Esophagus mucosa (tissue), 1 donor: ENCODE results near the gene TBC1D8. TPM values are rescaled to one million over a fixed set of nuclear protein-coding genes. Genes with fewer than 3 reads are reported as not detected.

ENCODE experiments used
- ATAC-seq: fragments of 200-7000 bp; cut with Tn5 transposase; one replicate; pipeline ENCODE4 v1.9.1; 2020
- total RNA-seq: library from RNA; stranded (reverse); gene quantifications from one replicate; pipeline ENCODE4 v1.2.4, GENCODE V29; 2023
- donor health status: DM: yes; HTN: yes; CAD: no.

TBC1D8 gene
- total RNA-seq, 1 donor from 2014 or later = 17.8 TPM

DNA sequence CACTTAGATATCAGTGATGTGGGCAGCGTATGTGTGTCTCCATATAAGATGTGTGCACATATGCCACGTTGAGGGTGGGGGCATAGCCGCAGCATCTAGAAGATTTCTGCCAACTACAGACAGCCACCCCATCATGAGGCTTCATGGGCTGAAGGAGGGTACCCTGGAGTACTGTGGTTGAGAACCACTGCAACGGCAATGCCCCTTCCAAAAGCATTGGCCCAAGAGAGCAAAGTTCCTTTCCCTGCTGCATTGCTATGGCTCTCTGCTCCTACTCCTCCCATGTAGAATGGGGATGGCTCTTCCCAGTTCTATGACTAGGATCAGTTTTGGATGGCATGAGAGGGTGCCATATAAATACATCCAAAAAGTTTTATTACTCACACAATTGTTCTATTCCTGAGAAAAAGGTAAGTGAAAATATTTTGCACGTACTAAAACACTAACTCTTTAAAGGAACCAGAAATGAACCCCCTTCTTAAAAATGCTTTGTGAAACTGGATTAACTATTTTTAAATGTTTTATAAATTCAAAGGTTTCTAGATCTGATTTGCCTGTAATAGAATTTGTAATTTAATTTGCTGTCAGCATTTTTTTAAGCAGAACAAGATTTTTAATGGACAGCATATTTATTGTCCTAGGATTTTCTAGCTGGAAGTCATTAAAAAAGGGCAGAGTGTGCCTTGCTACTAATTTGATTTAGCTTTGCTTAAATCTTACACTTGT, 153.5 kb downstream of the TBC1D8 start:
- no peak for ATAC-seq

DNA sequence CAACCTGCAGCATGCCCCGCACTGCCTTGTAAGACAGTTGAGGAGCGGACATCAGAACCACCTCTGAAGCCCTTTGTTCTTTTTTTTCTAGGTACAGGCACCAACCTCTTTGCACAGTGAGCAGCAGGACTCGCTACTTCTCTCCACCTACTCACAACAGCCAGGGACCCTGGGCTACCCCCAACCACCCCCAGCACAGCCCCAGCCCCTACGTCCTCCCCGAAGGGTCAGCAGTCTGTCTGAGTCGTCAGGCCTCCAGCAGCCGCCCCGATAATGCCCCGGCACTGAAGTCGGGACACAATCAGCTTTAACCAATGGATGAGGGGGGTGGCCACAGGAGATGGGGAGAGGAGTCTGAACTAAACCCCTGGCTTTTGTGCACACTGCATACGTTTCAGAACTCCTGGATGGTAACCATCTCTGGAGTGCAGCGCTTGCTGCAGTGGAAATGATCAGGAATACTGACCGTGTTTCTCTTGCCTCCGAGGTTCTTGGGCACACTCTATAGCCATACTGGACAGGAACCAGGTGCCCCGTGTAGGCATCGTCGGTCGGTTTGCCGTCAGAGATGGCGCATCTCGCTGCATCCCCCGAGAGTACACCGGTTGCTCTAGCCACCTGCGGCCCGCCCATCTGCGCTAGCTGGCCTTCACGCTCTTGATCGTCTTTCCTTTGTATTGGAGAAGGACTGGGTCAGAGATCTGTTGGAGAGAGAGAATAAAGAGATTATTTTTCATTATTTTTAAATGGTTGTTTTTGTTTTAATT, 155.7 kb downstream of the TBC1D8 start:
- ATAC-seq = peak; percentile 14

DNA sequence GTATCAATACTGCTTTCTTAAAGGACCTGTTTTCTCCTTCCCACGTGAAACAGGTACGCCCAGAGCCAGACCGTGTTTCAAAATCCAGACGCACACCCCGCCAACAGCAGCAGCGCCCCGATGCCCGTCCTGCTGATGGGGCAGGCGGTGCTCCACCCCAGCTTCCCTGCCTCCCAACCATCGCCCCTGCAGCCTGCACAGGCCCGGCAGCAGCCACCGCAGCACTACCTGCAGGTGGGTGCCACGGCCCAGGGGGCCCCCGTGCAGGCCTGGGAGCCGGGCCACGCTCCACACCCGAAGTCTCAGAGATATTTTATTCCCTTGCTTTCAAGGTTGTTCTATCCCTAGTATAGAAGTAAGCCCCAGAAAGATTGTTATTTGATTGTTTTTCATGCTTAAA, 157.9 kb downstream of the TBC1D8 start:
- no peak for ATAC-seq

DNA sequence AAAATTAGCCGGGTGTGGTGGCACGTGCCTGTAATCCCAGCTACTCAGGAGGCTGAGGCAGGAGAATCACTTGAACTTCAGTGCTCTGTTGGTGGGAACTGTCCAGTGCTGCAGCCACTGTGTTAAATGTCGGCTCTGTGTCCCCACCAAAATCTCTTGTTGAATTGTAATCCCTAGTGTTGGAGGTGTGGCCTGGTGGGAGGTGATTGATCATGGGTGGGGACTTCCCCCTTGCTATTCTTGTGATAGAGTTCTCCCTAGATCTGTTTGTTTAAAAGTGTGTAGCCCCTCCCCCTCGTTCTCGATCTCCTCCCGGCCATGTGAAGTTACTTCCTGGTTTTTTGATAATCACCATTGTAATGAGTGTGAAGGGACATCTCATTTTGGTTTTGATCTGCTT, 158.9 kb downstream of the TBC1D8 start:
- ATAC-seq = no peak

DNA sequence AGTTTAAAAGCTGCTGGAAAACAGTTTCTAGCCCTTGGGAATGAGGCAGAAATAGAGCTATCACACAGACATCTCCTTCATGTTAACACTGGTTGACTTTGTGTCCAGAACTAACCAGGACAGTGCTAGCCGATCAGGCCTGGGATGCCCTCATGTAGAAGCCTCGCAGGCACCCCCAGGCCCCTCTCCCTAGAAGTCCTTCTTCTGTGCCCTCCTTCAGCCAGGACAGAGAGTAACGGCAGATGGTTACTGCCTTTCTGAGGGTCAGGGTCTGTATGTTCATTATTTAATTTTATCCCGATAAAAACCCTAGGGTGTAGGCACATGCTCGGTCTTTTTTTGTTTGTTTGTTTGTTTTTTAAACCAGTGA, 159.8 kb downstream of the TBC1D8 start:
- ATAC-seq = no peak

DNA sequence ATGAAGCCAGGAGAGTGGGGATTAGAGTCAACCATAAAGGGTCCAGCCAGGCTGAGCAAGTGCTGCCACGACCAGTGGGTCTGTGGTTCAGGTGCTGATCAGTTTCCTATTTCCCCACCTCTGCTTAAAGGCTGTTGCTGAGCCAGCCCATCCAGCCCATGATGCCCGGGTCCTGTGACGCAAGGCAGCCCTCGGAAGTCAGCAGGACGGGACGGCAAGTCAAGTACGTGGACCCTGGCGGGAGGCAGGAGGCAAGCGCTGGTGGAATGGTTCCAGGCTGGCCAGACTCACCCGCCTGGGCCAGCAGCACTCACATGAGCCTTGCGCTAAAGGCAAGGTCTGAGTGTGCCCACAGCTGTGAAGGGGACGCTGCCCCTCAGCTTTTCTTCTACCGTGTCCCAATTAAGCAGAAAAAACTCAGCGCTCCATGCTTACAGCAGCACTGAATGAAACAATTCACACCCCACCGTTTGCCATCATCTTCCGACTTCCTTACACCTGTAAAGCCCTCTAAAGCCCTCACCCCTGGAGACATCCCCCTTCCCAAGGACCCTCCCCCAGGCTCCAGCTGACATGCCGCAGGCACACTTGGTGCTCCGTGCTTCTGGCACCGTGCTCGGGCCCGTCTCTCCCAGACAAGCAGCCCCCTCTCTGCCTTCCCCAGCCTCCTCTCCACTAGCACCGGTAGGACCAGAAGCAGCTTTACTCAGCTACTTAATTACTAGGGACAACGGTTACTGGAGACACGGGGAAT, 160.4 kb downstream of the TBC1D8 start:
- no peak for ATAC-seq

DNA sequence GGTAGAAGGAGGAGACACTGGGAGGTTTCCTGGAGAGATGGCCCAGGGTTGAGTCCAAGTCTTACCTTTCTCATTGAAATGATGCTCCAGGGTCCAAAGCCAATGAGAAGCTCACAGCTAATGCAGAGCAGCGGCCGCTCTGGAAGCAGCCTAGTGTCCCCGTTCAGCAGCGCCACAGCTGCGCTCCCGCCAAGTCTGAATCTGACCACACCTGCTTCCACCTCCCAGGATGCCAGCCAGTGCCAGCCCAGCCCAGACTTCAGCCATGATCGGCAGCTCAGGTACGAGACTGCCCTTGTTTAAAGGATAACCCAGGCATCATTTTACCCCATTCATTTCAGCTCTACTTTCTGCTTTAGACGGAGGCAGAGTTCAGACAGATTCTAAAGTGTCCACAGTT, 161.0 kb downstream of the TBC1D8 start:
- no peak for ATAC-seq

DNA sequence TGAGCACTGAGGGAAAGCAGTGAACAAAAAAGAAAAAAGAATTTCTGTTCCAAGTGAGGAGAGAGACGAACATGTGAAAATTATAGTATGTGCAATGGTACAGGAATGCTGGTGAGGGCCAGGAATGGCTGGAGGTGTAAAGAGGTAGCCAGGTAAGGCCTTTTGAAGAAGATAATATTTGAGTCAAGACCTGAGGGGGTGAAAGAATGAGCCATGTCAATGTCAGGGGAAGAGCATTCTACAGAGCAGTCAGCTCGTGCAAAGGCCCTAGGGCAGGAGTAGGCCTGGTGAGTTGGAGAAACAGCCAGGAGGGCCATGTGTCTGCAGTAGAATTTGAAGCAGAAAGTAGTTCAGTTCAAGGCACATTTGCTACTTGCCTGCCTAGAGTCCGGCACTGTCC, 161.5 kb downstream of the TBC1D8 start:
- no peak for ATAC-seq

DNA sequence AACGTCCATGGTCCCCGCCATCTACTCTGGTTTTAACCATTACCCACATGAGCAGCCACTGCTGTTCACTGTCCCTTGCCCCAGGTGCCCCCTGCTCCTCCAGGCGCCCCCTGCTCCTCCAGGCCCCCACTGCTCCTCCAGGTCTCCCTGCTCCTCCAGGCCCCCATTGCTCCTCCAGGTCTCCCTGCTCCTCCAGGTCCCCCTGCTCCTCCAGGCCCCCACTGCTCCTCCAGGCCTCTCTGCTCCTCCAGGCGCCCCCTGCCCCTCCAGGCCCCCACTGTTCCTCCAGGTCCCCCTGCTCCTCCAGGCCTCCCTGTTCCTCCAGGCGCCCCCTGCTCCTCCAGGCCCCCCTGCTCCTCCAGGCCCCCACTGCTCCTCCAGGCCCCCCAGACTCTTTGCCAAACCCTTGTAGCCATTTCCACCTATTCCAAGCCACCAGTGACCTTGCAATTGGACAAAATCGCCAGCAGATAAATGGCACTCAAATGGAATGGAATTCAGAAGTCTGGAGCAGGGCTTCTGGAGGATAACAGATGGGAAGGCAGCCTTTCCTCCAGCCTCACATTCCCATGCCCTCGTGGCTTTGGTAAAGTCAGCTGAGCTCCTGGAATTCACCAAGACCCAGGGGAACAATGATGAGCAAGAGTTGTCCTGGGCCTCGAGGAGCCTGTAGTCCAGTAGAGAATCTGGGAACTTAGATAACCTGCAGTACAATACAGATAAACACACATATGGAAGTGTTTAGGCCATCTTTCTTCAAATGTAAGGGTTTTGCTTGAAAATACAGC, 162.4 kb downstream of the TBC1D8 start:
- no peak for ATAC-seq

DNA sequence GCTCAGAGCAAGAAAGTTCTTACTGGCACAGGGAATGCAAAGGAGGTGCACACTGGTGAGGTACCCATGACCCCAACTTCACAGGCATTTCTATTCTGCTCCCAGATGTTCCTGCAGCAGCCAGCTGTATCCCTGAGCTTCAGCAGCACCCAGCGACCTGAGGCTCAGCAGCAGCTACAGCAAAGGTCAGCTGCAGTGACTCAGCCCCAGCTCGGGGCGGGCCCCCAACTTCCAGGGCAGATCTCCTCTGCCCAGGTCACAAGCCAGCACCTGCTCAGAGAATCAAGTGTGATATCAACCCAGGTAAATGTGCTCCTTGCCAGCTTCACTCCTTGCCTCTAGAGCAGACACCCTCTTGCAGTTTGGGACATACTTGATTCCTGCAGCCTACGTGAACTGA, 163.2 kb downstream of the TBC1D8 start:
- peak; percentile 45 for ATAC-seq

DNA sequence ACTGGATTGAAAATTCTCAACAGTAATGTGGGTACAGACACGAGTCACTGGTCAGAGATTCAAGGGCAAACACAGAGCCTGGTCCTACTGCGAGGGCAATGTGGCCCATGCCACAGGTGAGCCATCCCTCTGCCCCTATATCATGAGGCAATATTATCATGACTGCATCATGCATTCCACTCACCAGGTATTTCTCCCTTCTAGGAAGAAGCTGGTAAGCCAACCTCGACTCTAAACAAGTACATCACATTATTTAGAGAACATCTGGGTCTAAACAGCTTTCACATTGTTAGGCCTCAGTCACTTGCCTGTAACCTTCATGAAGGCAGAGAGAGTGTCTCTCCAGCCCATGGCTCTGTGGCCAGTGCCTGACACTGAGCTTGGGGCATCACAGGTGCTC, 163.6 kb downstream of the TBC1D8 start:
- no peak for ATAC-seq

DNA sequence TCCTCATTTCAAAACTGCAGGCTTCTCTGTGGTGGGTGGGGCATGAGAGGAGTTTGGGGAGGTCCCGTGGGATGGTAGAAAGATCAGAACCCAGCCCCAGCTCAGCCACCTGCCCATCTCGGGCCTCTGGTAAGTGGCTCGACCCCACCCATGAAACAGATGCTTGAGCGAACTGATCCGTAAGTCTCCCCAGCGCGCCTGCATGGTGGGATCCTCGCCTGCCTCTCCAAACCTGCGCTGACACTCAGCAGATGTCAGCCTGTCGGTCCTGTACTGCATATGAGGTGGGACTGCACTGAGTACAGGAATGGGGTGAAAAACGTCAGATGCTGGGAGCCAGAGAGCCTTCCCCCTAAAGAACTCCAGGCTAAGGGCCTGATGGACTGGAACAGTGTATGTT, 165.0 kb downstream of the TBC1D8 start:
- no peak for ATAC-seq

DNA sequence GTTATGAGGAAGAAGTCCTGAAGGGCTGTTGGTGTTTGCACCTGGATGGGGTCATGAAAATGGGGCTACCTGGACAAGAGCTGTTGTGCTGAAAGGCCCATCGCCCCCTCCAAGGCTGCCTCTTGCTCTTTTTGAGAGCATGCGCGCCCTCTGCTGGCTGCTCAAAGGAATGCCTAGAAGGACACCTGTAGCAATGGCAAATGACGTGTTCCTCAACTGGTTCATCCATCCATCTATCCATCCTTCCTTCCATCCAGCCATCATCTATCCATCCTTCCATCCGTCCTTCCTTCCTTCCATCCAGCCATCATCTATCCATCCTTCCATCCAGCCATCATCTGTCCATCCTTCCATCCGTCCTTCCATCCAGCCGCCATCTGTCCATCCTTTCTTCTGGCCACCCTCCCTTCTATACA, 166.3 kb downstream of the TBC1D8 start:
- peak; percentile 54 for ATAC-seq

DNA sequence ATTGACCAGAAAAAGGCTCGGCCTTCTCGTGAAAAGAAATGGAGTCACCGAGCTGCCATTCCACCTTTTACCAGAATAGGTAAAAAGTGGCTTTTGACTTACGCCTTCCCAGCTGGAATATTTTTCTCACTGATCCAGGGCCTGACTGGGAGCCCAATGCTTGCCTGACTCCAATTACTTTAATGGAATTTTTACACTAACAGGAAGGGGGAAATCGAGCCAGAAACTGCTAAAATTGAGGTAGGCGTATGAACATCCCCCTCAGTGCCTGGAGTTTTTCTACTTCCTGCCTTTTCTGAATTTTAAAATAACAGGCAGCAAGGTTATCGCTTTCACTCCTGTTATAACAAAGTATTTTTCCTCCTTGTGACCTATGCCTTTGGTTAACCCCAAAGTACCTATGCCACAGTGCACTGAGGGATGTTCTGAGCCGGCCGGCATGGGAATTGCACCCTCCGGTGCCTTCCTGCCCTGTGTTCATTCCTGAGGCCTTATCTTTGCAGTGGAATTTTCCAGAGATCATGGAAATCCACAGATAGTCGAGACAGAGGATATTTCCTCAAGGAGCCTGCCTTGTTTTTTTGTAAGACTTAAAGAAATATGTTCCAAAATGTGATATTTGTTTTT, 167.4 kb downstream of the TBC1D8 start:
- ATAC-seq = no peak

DNA sequence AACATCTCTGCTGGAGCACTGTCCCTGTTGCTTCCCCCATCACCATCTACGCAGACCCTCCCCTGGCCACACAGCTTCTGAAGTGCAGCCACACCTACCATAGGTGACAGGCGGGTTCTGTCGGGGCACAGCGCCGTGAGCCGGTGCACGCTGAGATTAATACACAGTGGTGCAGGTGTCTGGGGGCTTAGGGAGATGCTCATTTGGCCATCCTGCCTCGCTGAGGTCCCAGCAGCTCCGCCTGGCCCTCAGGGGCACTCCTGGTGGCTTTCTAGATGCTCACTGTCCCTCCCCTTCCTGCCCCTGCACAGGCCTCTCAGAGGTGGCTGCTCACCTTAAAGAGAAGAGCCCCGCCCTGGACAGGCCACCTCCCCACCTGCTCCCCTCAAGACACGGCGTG, 168.0 kb downstream of the TBC1D8 start:
- ATAC-seq = no peak

DNA sequence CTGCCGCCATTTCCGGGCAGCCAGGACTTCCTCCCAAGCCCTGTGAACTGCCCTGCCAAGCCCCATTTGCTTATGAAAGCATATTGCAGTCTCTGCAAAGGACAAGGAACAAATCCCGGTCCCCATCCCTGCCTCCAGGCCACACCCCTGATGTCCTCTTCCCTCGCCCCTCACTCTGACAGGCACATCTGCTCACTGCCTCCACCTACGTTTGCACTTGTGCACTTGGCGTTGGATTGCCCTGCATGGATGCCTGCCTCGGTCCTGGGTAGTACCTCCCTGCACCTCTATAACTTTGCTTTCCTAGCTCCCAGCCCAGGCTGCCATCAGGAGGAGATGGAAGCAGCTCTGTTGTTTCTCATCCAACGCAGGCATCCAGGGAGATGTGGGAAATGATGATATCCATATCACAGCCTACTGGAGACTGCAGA, 168.7 kb downstream of the TBC1D8 start:
- ATAC-seq = peak; percentile 17

DNA sequence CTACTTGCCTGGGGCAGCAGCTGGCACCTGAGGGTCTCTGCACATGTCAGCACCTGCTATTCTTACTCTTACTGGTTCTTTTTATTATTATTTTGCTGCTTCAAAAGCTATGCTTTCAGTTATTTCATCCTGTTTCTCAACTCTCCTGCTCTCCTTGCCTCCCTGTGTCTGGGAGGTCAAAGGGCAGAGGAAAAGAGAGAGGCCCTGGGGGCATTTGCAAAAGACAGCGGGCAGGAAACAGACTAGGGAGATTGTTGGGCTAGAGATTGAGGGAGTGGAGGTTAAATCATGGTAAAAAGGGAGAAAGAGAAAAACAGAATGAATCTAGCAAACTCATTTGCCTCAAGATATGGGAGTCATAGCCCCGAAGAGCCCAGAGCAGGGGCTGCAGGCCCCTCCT, 170.2 kb downstream of the TBC1D8 start:
- ATAC-seq = no peak

DNA sequence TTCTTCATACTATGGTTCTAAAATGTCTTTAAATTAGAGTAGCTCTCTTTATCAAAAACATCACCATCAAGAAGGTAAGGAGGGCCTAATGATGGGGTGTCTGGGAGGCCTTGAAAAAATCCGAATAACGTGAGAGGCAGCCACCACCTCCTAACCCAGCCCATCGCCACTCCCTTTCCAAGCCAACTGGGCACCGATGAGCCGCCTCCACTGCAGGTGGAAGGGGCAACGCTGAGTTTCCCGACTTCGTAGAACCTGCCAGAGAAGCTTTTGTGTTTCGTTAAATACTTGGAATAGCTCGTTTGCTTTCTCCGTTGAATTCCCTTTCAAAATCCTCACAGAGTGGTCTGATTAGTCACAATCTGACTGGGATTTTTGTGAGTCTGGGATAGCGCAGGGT, 171.1 kb downstream of the TBC1D8 start:
- no peak for ATAC-seq

DNA sequence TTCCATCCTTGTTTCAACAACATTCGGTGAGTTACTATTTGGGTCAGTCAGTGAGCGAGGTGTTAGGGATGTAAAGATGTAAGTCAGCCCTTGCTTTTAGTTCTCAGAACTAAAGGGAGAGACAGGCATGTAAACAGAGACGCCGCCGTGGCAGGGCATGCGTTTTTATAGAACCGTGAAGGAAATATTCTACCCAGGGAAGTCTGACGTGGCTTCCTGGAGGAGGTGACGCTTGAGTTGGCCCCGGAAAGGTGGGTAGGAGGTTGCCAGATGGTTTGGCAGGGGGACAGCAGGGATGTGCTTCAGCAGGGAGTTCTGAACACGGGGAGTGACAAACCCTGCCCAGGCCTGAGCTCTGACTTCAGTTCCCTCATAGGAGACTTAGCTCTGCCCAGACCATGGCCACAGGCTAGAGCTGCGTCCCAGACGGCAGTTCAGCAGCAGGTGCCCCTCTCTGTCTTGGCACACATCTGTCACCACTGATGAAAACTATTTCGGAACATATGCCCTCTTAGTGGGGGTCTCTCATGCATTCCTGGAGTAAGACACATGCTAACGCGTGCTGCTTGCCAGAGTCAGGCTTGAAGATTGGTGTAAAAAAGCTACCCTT, 172.5 kb downstream of the TBC1D8 start:
- peak; percentile 4 for ATAC-seq

DNA sequence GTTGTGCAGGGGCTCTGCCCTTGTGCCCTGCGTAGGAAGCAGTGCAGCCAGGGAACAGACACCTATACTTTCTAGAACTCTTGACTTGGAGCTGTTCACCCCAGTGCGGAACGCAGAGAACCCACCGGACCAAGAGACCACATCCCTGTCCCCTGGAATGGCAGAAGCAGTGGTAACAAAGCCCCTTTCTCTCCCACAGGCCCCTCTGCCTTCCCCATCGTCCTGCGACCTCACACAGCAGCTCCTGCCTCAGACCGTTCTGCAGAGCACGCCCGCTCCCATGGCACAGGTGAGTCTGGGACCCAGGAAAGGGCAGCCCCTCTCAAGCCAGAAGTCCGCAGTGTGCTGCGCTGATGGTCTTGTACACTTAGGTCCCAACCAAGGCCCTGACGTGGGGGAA, 173.7 kb downstream of the TBC1D8 start:
- ATAC-seq = no peak

DNA sequence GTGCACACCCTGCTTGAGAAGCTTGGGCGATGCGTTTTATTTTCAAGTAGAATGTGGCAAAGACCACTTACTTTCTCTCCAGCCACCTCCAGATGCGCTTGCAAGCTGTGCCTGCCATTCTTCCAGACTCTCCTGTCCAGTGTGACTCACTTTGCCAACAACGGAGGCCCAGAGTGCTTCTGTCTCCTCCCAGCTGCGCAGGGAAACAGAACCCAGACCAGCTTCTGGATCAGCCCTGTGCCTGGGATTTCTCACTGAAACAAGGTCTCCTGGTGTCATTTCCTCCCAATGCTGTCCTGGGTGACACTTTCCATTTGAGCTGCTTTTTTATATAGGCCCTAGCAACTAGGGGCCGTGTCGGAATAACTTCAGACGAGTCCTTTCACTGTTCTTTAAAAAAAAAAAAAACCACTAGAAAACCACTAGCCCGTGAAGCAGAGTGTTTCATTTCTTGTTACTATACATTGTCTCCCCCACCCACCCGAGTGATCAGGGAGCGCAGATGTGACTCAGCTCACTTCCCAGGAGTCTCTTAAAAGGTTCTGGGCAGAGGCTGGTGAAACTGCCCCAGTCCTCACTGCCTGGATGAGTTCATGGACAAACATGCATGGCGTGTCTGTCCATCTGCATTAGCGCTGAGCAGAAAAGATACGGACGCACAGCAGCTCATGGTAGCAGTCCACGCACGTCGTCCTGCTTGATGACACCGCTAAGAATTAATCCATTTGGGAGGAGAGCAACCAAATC, 174.4 kb downstream of the TBC1D8 start:
- no peak for ATAC-seq
